ENCODE results near the gene RBFOX2. TPM values are rescaled to one million over a fixed set of nuclear protein-coding genes. Genes with fewer than 3 reads are reported as not detected.
"Not testable (repeated sequence)": the region's sequence is repeated elsewhere in the genome, so short reads cannot be mapped to it uniquely, and the experiment has no call there.

Gene RBFOX2
- total and polyA plus RNA-seq, 2 of the 13 experiments (the other 11 are each of a cell fraction or from before 2014, with no cell fraction given), result 37.3 to 40.4 TPM

DNA sequence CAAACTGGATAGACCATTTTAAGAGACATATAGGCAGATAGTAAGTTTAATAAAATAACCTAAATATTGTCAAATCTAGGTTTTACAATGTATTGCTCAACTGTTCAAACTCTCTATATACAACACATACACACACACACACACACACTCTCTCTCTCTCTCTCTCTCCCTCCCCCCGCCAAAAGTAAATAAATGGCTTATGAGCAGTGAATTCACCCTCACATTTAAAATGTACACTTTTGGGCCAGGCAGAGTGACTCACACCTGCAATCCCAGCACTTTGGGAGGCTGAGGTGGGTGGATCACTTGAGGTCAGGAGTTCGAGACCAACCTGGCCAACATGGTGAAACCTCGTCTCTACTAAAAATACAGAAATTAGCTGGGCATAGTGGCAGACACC, 227.3 kb downstream of the RBFOX2 start (continued):
- TF ChIP-seq, protein P1, sequence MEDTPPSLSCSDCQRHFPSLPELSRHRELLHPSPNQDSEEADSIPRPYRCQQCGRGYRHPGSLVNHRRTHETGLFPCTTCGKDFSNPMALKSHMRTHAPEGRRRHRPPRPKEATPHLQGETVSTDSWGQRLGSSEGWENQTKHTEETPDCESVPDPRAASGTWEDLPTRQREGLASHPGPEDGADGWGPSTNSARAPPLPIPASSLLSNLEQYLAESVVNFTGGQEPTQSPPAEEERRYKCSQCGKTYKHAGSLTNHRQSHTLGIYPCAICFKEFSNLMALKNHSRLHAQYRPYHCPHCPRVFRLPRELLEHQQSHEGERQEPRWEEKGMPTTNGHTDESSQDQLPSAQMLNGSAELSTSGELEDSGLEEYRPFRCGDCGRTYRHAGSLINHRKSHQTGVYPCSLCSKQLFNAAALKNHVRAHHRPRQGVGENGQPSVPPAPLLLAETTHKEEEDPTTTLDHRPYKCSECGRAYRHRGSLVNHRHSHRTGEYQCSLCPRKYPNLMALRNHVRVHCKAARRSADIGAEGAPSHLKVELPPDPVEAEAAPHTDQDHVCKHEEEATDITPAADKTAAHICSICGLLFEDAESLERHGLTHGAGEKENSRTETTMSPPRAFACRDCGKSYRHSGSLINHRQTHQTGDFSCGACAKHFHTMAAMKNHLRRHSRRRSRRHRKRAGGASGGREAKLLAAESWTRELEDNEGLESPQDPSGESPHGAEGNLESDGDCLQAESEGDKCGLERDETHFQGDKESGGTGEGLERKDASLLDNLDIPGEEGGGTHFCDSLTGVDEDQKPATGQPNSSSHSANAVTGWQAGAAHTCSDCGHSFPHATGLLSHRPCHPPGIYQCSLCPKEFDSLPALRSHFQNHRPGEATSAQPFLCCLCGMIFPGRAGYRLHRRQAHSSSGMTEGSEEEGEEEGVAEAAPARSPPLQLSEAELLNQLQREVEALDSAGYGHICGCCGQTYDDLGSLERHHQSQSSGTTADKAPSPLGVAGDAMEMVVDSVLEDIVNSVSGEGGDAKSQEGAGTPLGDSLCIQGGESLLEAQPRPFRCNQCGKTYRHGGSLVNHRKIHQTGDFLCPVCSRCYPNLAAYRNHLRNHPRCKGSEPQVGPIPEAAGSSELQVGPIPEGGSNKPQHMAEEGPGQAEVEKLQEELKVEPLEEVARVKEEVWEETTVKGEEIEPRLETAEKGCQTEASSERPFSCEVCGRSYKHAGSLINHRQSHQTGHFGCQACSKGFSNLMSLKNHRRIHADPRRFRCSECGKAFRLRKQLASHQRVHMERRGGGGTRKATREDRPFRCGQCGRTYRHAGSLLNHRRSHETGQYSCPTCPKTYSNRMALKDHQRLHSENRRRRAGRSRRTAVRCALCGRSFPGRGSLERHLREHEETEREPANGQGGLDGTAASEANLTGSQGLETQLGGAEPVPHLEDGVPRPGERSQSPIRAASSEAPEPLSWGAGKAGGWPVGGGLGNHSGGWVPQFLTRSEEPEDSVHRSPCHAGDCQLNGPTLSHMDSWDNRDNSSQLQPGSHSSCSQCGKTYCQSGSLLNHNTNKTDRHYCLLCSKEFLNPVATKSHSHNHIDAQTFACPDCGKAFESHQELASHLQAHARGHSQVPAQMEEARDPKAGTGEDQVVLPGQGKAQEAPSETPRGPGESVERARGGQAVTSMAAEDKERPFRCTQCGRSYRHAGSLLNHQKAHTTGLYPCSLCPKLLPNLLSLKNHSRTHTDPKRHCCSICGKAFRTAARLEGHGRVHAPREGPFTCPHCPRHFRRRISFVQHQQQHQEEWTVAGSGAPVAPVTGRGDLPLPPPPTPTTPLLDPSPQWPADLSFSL (CRISPR knock-in tag; IDR thresholded peaks at IDR 0.05), result peak; percentile 79
- TF ChIP-seq GATAD2A (CRISPR knock-in tag; IDR thresholded peaks at IDR 0.05) (peak; percentile 58; the same call in 1 of the 2 replicates), FOXK1 (CRISPR knock-in tag; IDR thresholded peaks at IDR 0.05; ENCODE audit: borderline replicate concordance, low read depth) (0 out of 2 replicates have a peak, but pooled peaks have one; percentile 21), CEBPG (CRISPR knock-in tag; IDR thresholded peaks at IDR 0.05) (peak; percentile 69), HDAC1 (CRISPR knock-in tag; IDR thresholded peaks at IDR 0.05) (peak; percentile 29; the same call in 1 of the 2 replicates), FOSL2 (CRISPR knock-in tag; IDR thresholded peaks at IDR 0.05) (peak; percentile 90), ZMYM2 (CRISPR knock-in tag; IDR thresholded peaks at IDR 0.05) (peak; percentile 62; the same call in 1 of the 2 replicates), ZNF644 (CRISPR knock-in tag; IDR thresholded peaks at IDR 0.05; ENCODE audit: low read depth) (peak; percentile 57; the same call in 1 of the 2 replicates), LCORL (IDR thresholded peaks at IDR 0.05) (peak; percentile 52; the same call in 1 of the 2 replicates), LCORL (CRISPR knock-in tag; IDR thresholded peaks at IDR 0.05) (peak; percentile 59; the same call in 1 of the 2 replicates), MAZ (IDR thresholded peaks at IDR 0.05; ENCODE audit: borderline replicate concordance, low read depth, low read length) (peak; percentile 48; the same call in 1 of the 2 replicates), JUNB (CRISPR knock-in tag; IDR thresholded peaks at IDR 0.05; ENCODE audit: borderline replicate concordance) (peak; percentile 69; the same call in 1 of the 2 replicates)
- TF ChIP-seq, protein P2, sequence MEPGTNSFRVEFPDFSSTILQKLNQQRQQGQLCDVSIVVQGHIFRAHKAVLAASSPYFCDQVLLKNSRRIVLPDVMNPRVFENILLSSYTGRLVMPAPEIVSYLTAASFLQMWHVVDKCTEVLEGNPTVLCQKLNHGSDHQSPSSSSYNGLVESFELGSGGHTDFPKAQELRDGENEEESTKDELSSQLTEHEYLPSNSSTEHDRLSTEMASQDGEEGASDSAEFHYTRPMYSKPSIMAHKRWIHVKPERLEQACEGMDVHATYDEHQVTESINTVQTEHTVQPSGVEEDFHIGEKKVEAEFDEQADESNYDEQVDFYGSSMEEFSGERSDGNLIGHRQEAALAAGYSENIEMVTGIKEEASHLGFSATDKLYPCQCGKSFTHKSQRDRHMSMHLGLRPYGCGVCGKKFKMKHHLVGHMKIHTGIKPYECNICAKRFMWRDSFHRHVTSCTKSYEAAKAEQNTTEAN (CRISPR knock-in tag; conservative IDR thresholded peaks at IDR 0.05), result 0 out of 2 replicates have a peak, but pooled peaks have one; percentile 32
- TF ChIP-seq, protein P3, sequence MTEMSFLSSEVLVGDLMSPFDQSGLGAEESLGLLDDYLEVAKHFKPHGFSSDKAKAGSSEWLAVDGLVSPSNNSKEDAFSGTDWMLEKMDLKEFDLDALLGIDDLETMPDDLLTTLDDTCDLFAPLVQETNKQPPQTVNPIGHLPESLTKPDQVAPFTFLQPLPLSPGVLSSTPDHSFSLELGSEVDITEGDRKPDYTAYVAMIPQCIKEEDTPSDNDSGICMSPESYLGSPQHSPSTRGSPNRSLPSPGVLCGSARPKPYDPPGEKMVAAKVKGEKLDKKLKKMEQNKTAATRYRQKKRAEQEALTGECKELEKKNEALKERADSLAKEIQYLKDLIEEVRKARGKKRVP (CRISPR knock-in tag; IDR thresholded peaks at IDR 0.05), result 0 out of 4 replicates have a peak, but pooled peaks of 1 of the 2 experiments have one; percentile 45
- TF ChIP-seq, protein P4, sequence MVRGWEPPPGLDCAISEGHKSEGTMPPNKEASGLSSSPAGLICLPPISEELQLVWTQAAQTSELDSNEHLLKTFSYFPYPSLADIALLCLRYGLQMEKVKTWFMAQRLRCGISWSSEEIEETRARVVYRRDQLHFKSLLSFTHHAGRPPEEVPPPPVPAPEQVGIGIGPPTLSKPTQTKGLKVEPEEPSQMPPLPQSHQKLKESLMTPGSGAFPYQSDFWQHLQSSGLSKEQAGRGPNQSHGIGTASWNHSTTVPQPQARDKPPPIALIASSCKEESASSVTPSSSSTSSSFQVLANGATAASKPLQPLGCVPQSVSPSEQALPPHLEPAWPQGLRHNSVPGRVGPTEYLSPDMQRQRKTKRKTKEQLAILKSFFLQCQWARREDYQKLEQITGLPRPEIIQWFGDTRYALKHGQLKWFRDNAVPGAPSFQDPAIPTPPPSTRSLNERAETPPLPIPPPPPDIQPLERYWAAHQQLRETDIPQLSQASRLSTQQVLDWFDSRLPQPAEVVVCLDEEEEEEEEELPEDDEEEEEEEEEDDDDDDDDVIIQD (CRISPR knock-in tag; IDR thresholded peaks at IDR 0.05; ENCODE audit: low read depth), result peak; percentile 71; the same call in 1 of the 2 replicates
- TF ChIP-seq, protein P5, sequence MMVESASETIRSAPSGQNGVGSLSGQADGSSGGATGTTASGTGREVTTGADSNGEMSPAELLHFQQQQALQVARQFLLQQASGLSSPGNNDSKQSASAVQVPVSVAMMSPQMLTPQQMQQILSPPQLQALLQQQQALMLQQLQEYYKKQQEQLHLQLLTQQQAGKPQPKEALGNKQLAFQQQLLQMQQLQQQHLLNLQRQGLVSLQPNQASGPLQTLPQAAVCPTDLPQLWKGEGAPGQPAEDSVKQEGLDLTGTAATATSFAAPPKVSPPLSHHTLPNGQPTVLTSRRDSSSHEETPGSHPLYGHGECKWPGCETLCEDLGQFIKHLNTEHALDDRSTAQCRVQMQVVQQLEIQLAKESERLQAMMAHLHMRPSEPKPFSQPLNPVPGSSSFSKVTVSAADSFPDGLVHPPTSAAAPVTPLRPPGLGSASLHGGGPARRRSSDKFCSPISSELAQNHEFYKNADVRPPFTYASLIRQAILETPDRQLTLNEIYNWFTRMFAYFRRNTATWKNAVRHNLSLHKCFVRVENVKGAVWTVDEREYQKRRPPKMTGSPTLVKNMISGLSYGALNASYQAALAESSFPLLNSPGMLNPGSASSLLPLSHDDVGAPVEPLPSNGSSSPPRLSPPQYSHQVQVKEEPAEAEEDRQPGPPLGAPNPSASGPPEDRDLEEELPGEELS (CRISPR knock-in tag; IDR thresholded peaks at IDR 0.05), result peak; percentile 61
- TF ChIP-seq MAZ (CRISPR knock-in tag; IDR thresholded peaks at IDR 0.05; ENCODE audit: low read depth), result not testable (repeated sequence)
